Adrenal gland (tissue), 5 donors: ENCODE results near the gene SERGEF.

Experiments used
- POLR2A ChIP-seq, 2 donors: fragments of 450-650 bp; IDR thresholded peaks; one replicate each; pipeline ENCODE4 v1.6.1; 2017; ENCODE audit warnings: antibody characterized with exemption in 2 of 2, mild to moderate bottlenecking in 2 of 2, moderate library complexity in 1 of 2
- TF ChIP-seq, protein P1 (sequence below), 6 experiments: fragments of 450-650 bp in 4 of 6; fragments of 200-600 bp in 2 of 6; sonication (generic) in 1 of 6; IDR thresholded peaks; 1 replicate in 5 of 6; 2 replicates in 1 of 6; pipeline versions ENCODE4 v1.5.1 to v1.8.0; 2016 to 2021; ENCODE audit warnings: antibody characterized with exemption in 6 of 6, mild to moderate bottlenecking in 2 of 6, moderate library complexity in 1 of 6
- donor health status: DM: no; HTN: no; CAD: no.

DNA sequence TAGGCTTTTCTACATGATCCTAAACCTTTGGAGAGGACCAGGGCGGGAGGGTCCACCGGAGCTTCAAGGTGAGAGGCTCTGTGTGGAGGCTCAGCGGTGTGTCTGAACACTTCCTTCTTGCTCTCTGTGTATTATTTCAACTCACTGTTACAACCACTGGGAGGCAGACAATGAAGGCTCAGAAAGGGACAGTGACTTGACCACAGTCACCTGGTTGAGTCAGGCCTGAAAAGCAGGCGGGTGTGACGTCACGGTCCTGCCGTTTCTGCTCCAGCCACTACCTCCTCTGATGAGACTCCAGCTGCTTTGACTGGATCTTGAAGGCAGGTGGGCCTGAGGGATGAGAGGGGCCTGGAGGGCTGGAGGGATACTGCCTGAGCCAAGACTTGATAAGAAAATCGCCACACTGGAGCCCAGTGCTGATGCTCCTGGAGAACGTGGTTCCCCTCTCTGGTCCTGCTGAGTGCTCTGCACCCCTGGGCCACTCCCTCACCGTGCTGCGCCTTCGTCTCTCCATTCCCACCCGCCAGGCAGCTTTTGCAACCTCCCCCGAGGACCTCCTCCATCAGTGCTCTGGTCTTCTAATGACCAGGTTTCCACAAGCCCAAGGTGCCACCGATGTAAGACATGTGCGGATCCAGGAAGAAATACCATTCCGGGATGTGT is 250.4 kb downstream of the SERGEF start:
- TF ChIP-seq, protein P1, sequence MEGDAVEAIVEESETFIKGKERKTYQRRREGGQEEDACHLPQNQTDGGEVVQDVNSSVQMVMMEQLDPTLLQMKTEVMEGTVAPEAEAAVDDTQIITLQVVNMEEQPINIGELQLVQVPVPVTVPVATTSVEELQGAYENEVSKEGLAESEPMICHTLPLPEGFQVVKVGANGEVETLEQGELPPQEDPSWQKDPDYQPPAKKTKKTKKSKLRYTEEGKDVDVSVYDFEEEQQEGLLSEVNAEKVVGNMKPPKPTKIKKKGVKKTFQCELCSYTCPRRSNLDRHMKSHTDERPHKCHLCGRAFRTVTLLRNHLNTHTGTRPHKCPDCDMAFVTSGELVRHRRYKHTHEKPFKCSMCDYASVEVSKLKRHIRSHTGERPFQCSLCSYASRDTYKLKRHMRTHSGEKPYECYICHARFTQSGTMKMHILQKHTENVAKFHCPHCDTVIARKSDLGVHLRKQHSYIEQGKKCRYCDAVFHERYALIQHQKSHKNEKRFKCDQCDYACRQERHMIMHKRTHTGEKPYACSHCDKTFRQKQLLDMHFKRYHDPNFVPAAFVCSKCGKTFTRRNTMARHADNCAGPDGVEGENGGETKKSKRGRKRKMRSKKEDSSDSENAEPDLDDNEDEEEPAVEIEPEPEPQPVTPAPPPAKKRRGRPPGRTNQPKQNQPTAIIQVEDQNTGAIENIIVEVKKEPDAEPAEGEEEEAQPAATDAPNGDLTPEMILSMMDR (IDR thresholded peaks at IDR 0.05) = no peak
- TF ChIP-seq POLR2A (IDR thresholded peaks at IDR 0.05) = no peak
